Measurements from ENCODE around the gene SUCLA2. TPM values are rescaled to one million over a fixed set of nuclear protein-coding genes. Genes with fewer than 3 reads are reported as not detected.

The SUCLA2 gene
- total and polyA plus RNA-seq, 4 donors = 14.9 to 44.3 (median 28.3) TPM

GRCh38 chr13:47976325-47976724, 24.7 kb downstream of the SUCLA2 start:
- no peak overlapping the region for H3K4me3 ChIP-seq
- no peaks in the 10 kb centered on the region for H3K9me3 ChIP-seq (ENCODE audit: control insufficient read depth in 4 of 4, insufficient read depth in 3 of 4, low read length in 3 of 4)
- DNase-seq = no peak
- TF ChIP-seq, protein P1, sequence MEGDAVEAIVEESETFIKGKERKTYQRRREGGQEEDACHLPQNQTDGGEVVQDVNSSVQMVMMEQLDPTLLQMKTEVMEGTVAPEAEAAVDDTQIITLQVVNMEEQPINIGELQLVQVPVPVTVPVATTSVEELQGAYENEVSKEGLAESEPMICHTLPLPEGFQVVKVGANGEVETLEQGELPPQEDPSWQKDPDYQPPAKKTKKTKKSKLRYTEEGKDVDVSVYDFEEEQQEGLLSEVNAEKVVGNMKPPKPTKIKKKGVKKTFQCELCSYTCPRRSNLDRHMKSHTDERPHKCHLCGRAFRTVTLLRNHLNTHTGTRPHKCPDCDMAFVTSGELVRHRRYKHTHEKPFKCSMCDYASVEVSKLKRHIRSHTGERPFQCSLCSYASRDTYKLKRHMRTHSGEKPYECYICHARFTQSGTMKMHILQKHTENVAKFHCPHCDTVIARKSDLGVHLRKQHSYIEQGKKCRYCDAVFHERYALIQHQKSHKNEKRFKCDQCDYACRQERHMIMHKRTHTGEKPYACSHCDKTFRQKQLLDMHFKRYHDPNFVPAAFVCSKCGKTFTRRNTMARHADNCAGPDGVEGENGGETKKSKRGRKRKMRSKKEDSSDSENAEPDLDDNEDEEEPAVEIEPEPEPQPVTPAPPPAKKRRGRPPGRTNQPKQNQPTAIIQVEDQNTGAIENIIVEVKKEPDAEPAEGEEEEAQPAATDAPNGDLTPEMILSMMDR (IDR thresholded peaks at IDR 0.05; ENCODE audit: control extremely low read depth, extremely low read depth) = no peak
- ATAC-seq (ENCODE audit: insufficient read depth, low FRiP score) = no peak
- 89 to 97% methylated on average over 1 of the region's 1 CpG for WGBS, 2 donors
- H3K27me3 ChIP-seq (ENCODE audit: control insufficient read depth in 3 of 3, insufficient read depth in 3 of 3, low read length in 2 of 3) = no peaks in the 10 kb centered on the region
- H3K4me1 ChIP-seq (ENCODE audit: control insufficient read depth in 5 of 5, insufficient read depth in 5 of 5, low read length in 5 of 5) = peaks cover 0 to 4% (median 0%) of the 10 kb centered on the region in 5 donors
- no peak overlapping the region for H3K27ac ChIP-seq (ENCODE audit: low read depth in 1 of 2, low read length in 1 of 2)
- no peak overlapping the region for H3K9ac ChIP-seq (ENCODE audit: insufficient read depth in 1 of 2, low read length in 2 of 2)
- peaks cover 0 to 19% (median 13%) of the 10 kb centered on the region in 4 donors for H3K36me3 ChIP-seq (ENCODE audit: control insufficient read depth in 4 of 4, insufficient read depth in 4 of 4, low read length in 4 of 4)

DNA sequence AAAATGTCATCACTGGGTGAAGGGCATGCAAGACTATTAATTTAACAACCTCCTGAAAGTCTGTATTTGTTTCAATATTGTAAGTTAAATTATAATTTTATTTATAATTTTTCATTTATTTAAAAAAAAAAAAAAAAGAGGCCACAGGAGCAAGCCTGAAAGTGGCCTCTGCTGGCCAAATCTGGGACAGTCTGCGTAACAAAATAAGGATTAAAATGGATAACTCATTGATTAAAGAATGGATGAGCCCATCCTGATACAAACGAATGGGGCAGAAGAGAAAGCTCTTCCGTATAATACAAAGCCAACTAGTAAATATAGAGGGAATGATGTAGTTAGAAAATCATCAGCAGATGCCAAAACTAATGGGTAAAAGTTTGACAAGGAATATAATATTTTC, 36.2 kb downstream of the SUCLA2 start:
- DNase-seq (no peak), ATAC-seq (ENCODE audit: insufficient read depth, low FRiP score) (no peak)
- Histone ChIP-seq H3K36me3 (ENCODE audit: control insufficient read depth in 4 of 4, insufficient read depth in 4 of 4, low read length in 4 of 4) (peaks cover 10 to 52% (median 23%) of the 10 kb centered on the region in 4 donors), H3K27ac (ENCODE audit: low read depth in 1 of 2, low read length in 1 of 2) (no peak overlapping the region), H3K9me3 (ENCODE audit: control insufficient read depth in 4 of 4, insufficient read depth in 3 of 4, low read length in 3 of 4) (peaks cover 0 to 3% (median 0%) of the 10 kb centered on the region in 4 donors), H3K4me3 (no peak overlapping the region), H3K4me1 (ENCODE audit: control insufficient read depth in 5 of 5, insufficient read depth in 5 of 5, low read length in 5 of 5) (no peaks in the 10 kb centered on the region), H3K27me3 (ENCODE audit: control insufficient read depth in 3 of 3, insufficient read depth in 3 of 3, low read length in 2 of 3) (peaks cover 0 to 2% (median 0%) of the 10 kb centered on the region in 3 donors), H3K9ac (ENCODE audit: insufficient read depth in 1 of 2, low read length in 2 of 2) (no peak overlapping the region)
- TF ChIP-seq, protein P1 (IDR thresholded peaks at IDR 0.05; ENCODE audit: control extremely low read depth, extremely low read depth) = no peak
- 98 to 99% methylated on average over 3 of the region's 3 CpGs for WGBS, 2 donors

DNA sequence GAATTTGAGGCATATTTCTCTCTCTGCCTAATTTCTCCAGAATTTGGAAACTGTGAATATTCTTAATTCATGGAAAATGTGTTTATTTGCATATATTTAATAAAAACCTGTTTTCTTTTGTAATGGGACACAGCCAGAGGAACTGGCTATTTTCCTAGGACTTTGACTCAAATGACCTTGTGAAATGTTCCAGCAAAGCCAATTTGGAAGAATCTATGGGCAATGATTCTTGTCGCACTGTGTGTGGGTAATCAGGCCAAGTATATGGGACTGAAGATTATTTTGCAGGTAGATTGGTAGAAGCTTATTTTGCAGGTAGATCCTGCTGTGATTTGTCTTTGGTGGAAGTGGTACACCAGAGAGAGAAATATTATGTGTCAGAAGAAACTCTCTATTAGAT, 38.8 kb downstream of the SUCLA2 start:
- no peaks in the 10 kb centered on the region for H3K4me1 ChIP-seq (ENCODE audit: control insufficient read depth in 5 of 5, insufficient read depth in 5 of 5, low read length in 5 of 5)
- peaks cover 0 to 10% (median 3%) of the 10 kb centered on the region in 4 donors for H3K9me3 ChIP-seq (ENCODE audit: control insufficient read depth in 4 of 4, insufficient read depth in 3 of 4, low read length in 3 of 4)
- H3K27ac ChIP-seq (ENCODE audit: low read depth in 1 of 2, low read length in 1 of 2) = no peak overlapping the region
- WGBS, 2 donors = 91 to 95% methylated on average over 1 of the region's 1 CpG
- DNase-seq = no peak
- no peak overlapping the region for H3K4me3 ChIP-seq
- no peak overlapping the region for H3K9ac ChIP-seq (ENCODE audit: insufficient read depth in 1 of 2, low read length in 2 of 2)
- no peak for ATAC-seq (ENCODE audit: insufficient read depth, low FRiP score)
- peaks cover 12 to 53% (median 34%) of the 10 kb centered on the region in 4 donors for H3K36me3 ChIP-seq (ENCODE audit: control insufficient read depth in 4 of 4, insufficient read depth in 4 of 4, low read length in 4 of 4)
- TF ChIP-seq, protein P1 (IDR thresholded peaks at IDR 0.05; ENCODE audit: control extremely low read depth, extremely low read depth) = no peak
- H3K27me3 ChIP-seq (ENCODE audit: control insufficient read depth in 3 of 3, insufficient read depth in 3 of 3, low read length in 2 of 3) = peaks cover 0 to 2% (median 0%) of the 10 kb centered on the region in 3 donors

Data from lung (tissue), 12 donors.